ENCODE data around the gene MYO1B. TPM values are rescaled to one million over a fixed set of nuclear protein-coding genes. Genes with fewer than 3 reads are reported as not detected.

MYO1B gene
- total and polyA plus RNA-seq, 12 donors = 8.7 to 32.4 (median 14.4) TPM

- Histone ChIP-seq H3K9me3 (no peaks in the 10 kb centered on the region), H3K27me3 (no peaks in the 10 kb centered on the region), H3K4me3 (no peak overlapping the region), H3K36me3 (no peaks in the 10 kb centered on the region), H3K27ac (no peak overlapping the region), H3K4me1 (peaks cover 0 to 33% (median 25%) of the 10 kb centered on the region in 9 donors)
- intact Hi-C loops (cut with DNase I) = no loop called here
- no peak for ATAC-seq
- no peak for TF ChIP-seq CTCF (IDR thresholded peaks at IDR 0.05)
- DNase-seq = no peak
Measured at GRCh38 chr2:191315365-191315752, 70.2 kb downstream of the MYO1B start.

GRCh38 chr2:191316246-191316994 lies 71.2 kb downstream of the MYO1B start:
- H3K9me3 ChIP-seq = no peaks in the 10 kb centered on the region
- H3K4me1 ChIP-seq = peaks cover 0 to 42% (median 34%) of the 10 kb centered on the region in 9 donors
- H3K4me3 ChIP-seq = no peak overlapping the region
- no peak overlapping the region for H3K27ac ChIP-seq
- TF ChIP-seq CTCF (IDR thresholded peaks at IDR 0.05) = no peak
- ATAC-seq (no peak), DNase-seq (no peak)
- H3K27me3 ChIP-seq = no peaks in the 10 kb centered on the region
- WGBS, 2 donors = 91 to 95% methylated on average over 4 of the region's 4 CpGs
- intact Hi-C loops (cut with DNase I) = no loop called here
- H3K36me3 ChIP-seq = no peaks in the 10 kb centered on the region

- Histone ChIP-seq H3K36me3 (no peaks in the 10 kb centered on the region), H3K27ac (peak overlapping the region in 7 of 10 donors; percentile 9 to 53 (median 29)), H3K9me3 (no peaks in the 10 kb centered on the region), H3K4me3 (no peak overlapping the region), H3K27me3 (no peaks in the 10 kb centered on the region), H3K4me1 (peaks cover 0 to 59% (median 50%) of the 10 kb centered on the region in 9 donors)
- no peak for TF ChIP-seq CTCF (IDR thresholded peaks at IDR 0.05)
- peak in 6 of 8 donors; percentile 39 to 61 (median 56) for ATAC-seq
- peak in 1 of 2 donors; percentile 30 for DNase-seq
- intact Hi-C loops (cut with DNase I) = no loop called here
- WGBS, 2 donors = 52 to 54% methylated on average over 4 of the region's 4 CpGs
Measured at GRCh38 chr2:191318037-191318728, 73.0 kb downstream of the MYO1B start.

- H3K36me3 ChIP-seq = no peaks in the 10 kb centered on the region
- DNase-seq = no peak
- H3K9me3 ChIP-seq = peaks cover 0 to 2% (median 0%) of the 10 kb centered on the region in 11 donors
- intact Hi-C loops (cut with DNase I) = no loop called here
- peak in 4 of 8 donors; percentile 17 to 41 (median 27) for ATAC-seq
- peak overlapping the region in 5 of 10 donors; percentile 9 to 53 (median 29) for H3K27ac ChIP-seq
- TF ChIP-seq CTCF (IDR thresholded peaks at IDR 0.05) = no peak
- H3K4me1 ChIP-seq = peaks cover 0 to 64% (median 52%) of the 10 kb centered on the region in 9 donors
- H3K27me3 ChIP-seq = no peaks in the 10 kb centered on the region
- H3K4me3 ChIP-seq = no peak overlapping the region
Measured at GRCh38 chr2:191318729-191319078, 73.5 kb downstream of the MYO1B start.
